Muscle of back (tissue), 13 donors: Measurements from ENCODE around the gene RAB2B. TPM values are rescaled to one million over a fixed set of nuclear protein-coding genes. Genes with fewer than 3 reads are reported as not detected.

Experiments
- DNase-seq, 3 donors: peaks; one replicate each; pipeline versions ENCODE4 v3.0.0 to v3.0.0-alpha.2; 2013
- long read RNA-seq, 9 donors: transcript quantifications; one replicate each; lab custom pipeline, GENCODE V29; 2026
- polyA plus RNA-seq, 10 donors: library from polyadenylated mRNA; unstranded; fragments of 120-200 nt; gene quantifications; one replicate each; pipeline ENCODE4 v1.2.1, GENCODE V29; 2013; ENCODE audit not compliant: insufficient read length in 10 of 10

Gene RAB2B
- polyA plus RNA-seq: 10 to 100 TPM; 19.0 to 29.2 (median 21.8) TPM
- long read RNA-seq, donor 1, partial matches to known transcripts: 0 of 6 reads
- long read RNA-seq, donor 1, other reads (novel, unspliced or antisense): 0 of 6 reads
- long read RNA-seq, donor 2, partial matches to known transcripts: 0 of 4 reads
- long read RNA-seq, donor 2, other reads (novel, unspliced or antisense): 0 of 4 reads
- long read RNA-seq, donor 3: 0 reads
- long read RNA-seq, donor 4: 0 reads
- long read RNA-seq, donor 5, partial matches to known transcripts: 0 of 6 reads
- long read RNA-seq, donor 5, other reads (novel, unspliced or antisense): 0 of 6 reads
- long read RNA-seq, donor 6, partial matches to known transcripts: 0 of 2 reads
- long read RNA-seq, donor 6, other reads (novel, unspliced or antisense): 0 of 2 reads
- long read RNA-seq, donor 7, partial matches to known transcripts: 0 of 1 reads
- long read RNA-seq, donor 7, other reads (novel, unspliced or antisense): 0 of 1 reads
- long read RNA-seq, donor 8, transcript RAB2B-201 (8 exons, 2,928 nt): major isoform, 8 of 9 reads
- long read RNA-seq, donor 8, partial matches to known transcripts: 0 of 9 reads
- long read RNA-seq, donor 8, other reads (novel, unspliced or antisense): 0 of 9 reads
- long read RNA-seq, donor 9: 0 reads

- peak; percentile 99 for DNase-seq
Measured at GRCh38 chr14:21476925-21477681, at the start of gene RAB2B, which contains the start of gene TOX4. RAB2B (minus strand) TSS chr14:21476959; CDS start chr14:21476872, 87 bp downstream. TOX4 (plus strand) TSS chr14:21477195; CDS start chr14:21477279, 84 bp downstream.

GRCh38 chr14:21525962-21526671, 49.4 kb upstream of the RAB2B start, which contains the start of gene SALL2:
SALL2 (minus strand) TSS chr14:21526346; CDS start chr14:21526127, 219 bp downstream.
- peak; percentile 74 to 95 (median 89) for DNase-seq

GRCh38 chr14:21525571-21525961, 48.8 kb upstream of the RAB2B start:
- DNase-seq: peak in 2 of 3 donors; percentile 36 to 54

GRCh38 chr14:21524575-21525490, 48.1 kb upstream of the RAB2B start:
- no peak for DNase-seq

GRCh38 chr14:21523203-21523602, 46.4 kb upstream of the RAB2B start:
- DNase-seq: no peak

- peak in 1 of 3 donors; percentile 30 for DNase-seq
Measured at GRCh38 chr14:21521501-21521900, 44.7 kb upstream of the RAB2B start.

- no peak for DNase-seq
Measured at GRCh38 chr14:21520767-21521166, 44.0 kb upstream of the RAB2B start.

GRCh38 chr14:21518725-21519124, 42.0 kb upstream of the RAB2B start:
- DNase-seq: no peak

GRCh38 chr14:21514341-21514740, 37.6 kb upstream of the RAB2B start:
- no peak for DNase-seq

GRCh38 chr14:21510735-21511657, 34.2 kb upstream of the RAB2B start, which contains the start of gene METTL3:
METTL3 (minus strand) TSS chr14:21511340; CDS start chr14:21511223, 117 bp downstream.
- DNase-seq: peak; percentile 99

- no peak for DNase-seq
Measured at GRCh38 chr14:21509432-21510143, 32.8 kb upstream of the RAB2B start.

GRCh38 chr14:21506557-21506956, 29.8 kb upstream of the RAB2B start:
- no peak for DNase-seq

GRCh38 chr14:21505012-21505553, 28.3 kb upstream of the RAB2B start:
- no peak for DNase-seq

GRCh38 chr14:21503376-21503775, 26.6 kb upstream of the RAB2B start:
- no peak for DNase-seq

GRCh38 chr14:21501568-21501967, 24.8 kb upstream of the RAB2B start:
- no peak for DNase-seq

GRCh38 chr14:21498540-21499526, 22.1 kb upstream of the RAB2B start:
- peak; percentile 17 to 64 (median 51) for DNase-seq

GRCh38 chr14:21496453-21496852, 19.7 kb upstream of the RAB2B start:
- no peak for DNase-seq
